Activated CD8-positive, alpha-beta T cell treated with anti-CD3 and anti-CD28 coated beads for 36 hours (primary cell): ENCODE results near the gene ITGA8. TPM values are rescaled to one million over a fixed set of nuclear protein-coding genes. Genes with fewer than 3 reads are reported as not detected.

ENCODE experiments used
- ATAC-seq: fragments of 200-7000 bp; cut with Tn5 transposase; one replicate; pipeline ENCODE4 v1.10.0; 2021; ENCODE audit warnings: mild to moderate bottlenecking, moderate library complexity
- CTCF ChIA-PET: fragments of 350-600 bp; sonication (Branson Sonifier 250); formaldehyde crosslinking; loops from one replicate; lab custom pipeline; 2021; ENCODE audit warnings: antibody characterized with exemption; lab: Charles Lee
- POLR2A ChIA-PET: fragments of 350-600 bp; sonication (Branson Sonifier 250); formaldehyde crosslinking; loops from one replicate; lab custom pipeline; 2021; ENCODE audit warnings: antibody characterized with exemption; lab: Charles Lee
- DNase-seq: peaks from one replicate; pipeline ENCODE4 v3.0.0-alpha.2; 2020
- H3K27ac Mint-ChIP-seq: one replicate; pipeline ENCODE4 v1.8.0; 2021; ENCODE audit warnings: mild to moderate bottlenecking, mixed read lengths
- H3K27me3 Mint-ChIP-seq: one replicate; pipeline ENCODE4 v1.8.0; 2021; ENCODE audit warnings: mixed read lengths
- H3K36me3 Mint-ChIP-seq: one replicate; pipeline ENCODE4 v1.8.0; 2021; ENCODE audit warnings: low read depth, mixed read lengths
- H3K4me1 Mint-ChIP-seq: one replicate; pipeline ENCODE4 v1.8.0; 2021; ENCODE audit warnings: low read depth, mixed read lengths
- H3K4me3 Mint-ChIP-seq: one replicate; pipeline ENCODE4 v1.8.0; 2021; ENCODE audit warnings: mild to moderate bottlenecking, moderate library complexity, mixed read lengths
- H3K9me3 Mint-ChIP-seq: one replicate; pipeline ENCODE4 v1.8.0; 2021; ENCODE audit warnings: mixed read lengths
- CTCF ChIP-seq: fragments of 200-600 bp; IDR thresholded peaks from one replicate; pipeline ENCODE4 v1.8.0; 2022; ENCODE audit warnings: antibody characterized with exemption, mild to moderate bottlenecking
- intact Hi-C: fragments of 100-400 bp; cut with micrococcal nuclease; formaldehyde crosslinking; loops from one replicate; pipeline ENCODE4 v1.10.0; 2022
- total RNA-seq, 2 experiments: library from RNA; stranded (reverse); gene quantifications; one replicate each; pipeline ENCODE4 v1.2.3, GENCODE V29; 2021

ITGA8 gene
- total RNA-seq, 2 experiments from 2014 or later = not detected

- peaks cover 16% of the 10 kb centered on the region for H3K27me3 Mint-ChIP-seq
- POLR2A ChIA-PET = no interaction called here
- H3K27ac Mint-ChIP-seq = no peak overlapping the region
- intact Hi-C loops = no loop called here
- no peak for ATAC-seq
- no peak overlapping the region for H3K4me3 Mint-ChIP-seq
- no peak for DNase-seq
- no peaks in the 10 kb centered on the region for H3K36me3 Mint-ChIP-seq
- no peaks in the 10 kb centered on the region for H3K9me3 Mint-ChIP-seq
- CTCF ChIA-PET = no interaction called here
- no peaks in the 10 kb centered on the region for H3K4me1 Mint-ChIP-seq
- TF ChIP-seq CTCF = no peak
Observed at GRCh38 chr10:15742102-15742501, 22.4 kb upstream of the ITGA8 start.

- Mint-ChIP-seq H3K27ac (no peak overlapping the region), H3K36me3 (no peaks in the 10 kb centered on the region), H3K4me1 (no peaks in the 10 kb centered on the region), H3K27me3 (peaks cover 14% of the 10 kb centered on the region), H3K9me3 (no peaks in the 10 kb centered on the region), H3K4me3 (no peak overlapping the region)
- ATAC-seq (no peak), DNase-seq (no peak)
- TF ChIP-seq CTCF = no peak
- CTCF ChIA-PET = no interaction called here
- POLR2A ChIA-PET = no interaction called here
- intact Hi-C loops = no loop called here
Observed at GRCh38 chr10:15741581-15741980, 21.9 kb upstream of the ITGA8 start.

GRCh38 chr10:15740261-15740660 is 20.5 kb upstream of the ITGA8 start:
- intact Hi-C loops = no loop called here
- POLR2A ChIA-PET = interaction anchor here (0.6 kb wide), 1 partner anchor 486 kb away, joined by 3 read pairs; no protein-coding TSS in a partner anchor

GRCh38 chr10:15739254-15739970 is 19.7 kb upstream of the ITGA8 start:
- H3K27me3 Mint-ChIP-seq = peaks cover 15% of the 10 kb centered on the region
- no peaks in the 10 kb centered on the region for H3K9me3 Mint-ChIP-seq
- DNase-seq = no peak
- no peak overlapping the region for H3K27ac Mint-ChIP-seq
- intact Hi-C loops = no loop called here
- TF ChIP-seq CTCF = no peak
- POLR2A ChIA-PET = no interaction called here
- no peak overlapping the region for H3K4me3 Mint-ChIP-seq
- ATAC-seq = no peak
- no peaks in the 10 kb centered on the region for H3K4me1 Mint-ChIP-seq
- CTCF ChIA-PET = interaction anchor here (1.5 kb wide), 1 partner anchor 304 kb away, joined by 3 read pairs; no protein-coding TSS in a partner anchor
- H3K36me3 Mint-ChIP-seq = no peaks in the 10 kb centered on the region

More at GRCh38 chr10:15740261-15740660, 20.5 kb upstream of the ITGA8 start:
- Mint-ChIP-seq H3K4me1 (no peaks in the 10 kb centered on the region), H3K27ac (no peak overlapping the region), H3K27me3 (peaks cover 15% of the 10 kb centered on the region), H3K9me3 (no peaks in the 10 kb centered on the region), H3K4me3 (no peak overlapping the region), H3K36me3 (no peaks in the 10 kb centered on the region)
- no peak for TF ChIP-seq CTCF
- ATAC-seq (no peak), DNase-seq (no peak)
- CTCF ChIA-PET = interaction anchor here (1.5 kb wide), 1 partner anchor 305 kb away, joined by 3 read pairs; no protein-coding TSS in a partner anchor

- H3K4me1 Mint-ChIP-seq = no peaks in the 10 kb centered on the region
- TF ChIP-seq CTCF = no peak
- H3K36me3 Mint-ChIP-seq = no peaks in the 10 kb centered on the region
- no peak for ATAC-seq
- intact Hi-C loops = no loop called here
- H3K4me3 Mint-ChIP-seq = no peak overlapping the region
- peaks cover 5% of the 10 kb centered on the region for H3K9me3 Mint-ChIP-seq
- H3K27ac Mint-ChIP-seq = no peak overlapping the region
- CTCF ChIA-PET = no interaction called here
- H3K27me3 Mint-ChIP-seq = peaks cover 16% of the 10 kb centered on the region
- no peak for DNase-seq
- POLR2A ChIA-PET = no interaction called here
Observed at GRCh38 chr10:15738270-15738925, 18.7 kb upstream of the ITGA8 start.
